Astrocyte (in vitro differentiated cells and primary cell): ENCODE measurements around the gene GET4.

Source experiments
- EZH2 ChIP-seq: IDR thresholded peaks from 2 replicates; pipeline ENCODE4 v1.6.1; 2012; ENCODE audit warnings: mild to moderate bottlenecking, low read length, inconsistent platforms; ENCODE audit not compliant: insufficient read depth
- TF ChIP-seq, protein P1 (sequence below): IDR thresholded peaks from 2 replicates; pipeline ENCODE4 v1.5.1; 2011; ENCODE audit warnings: low read depth, mild to moderate bottlenecking, inconsistent platforms, low read length, moderate library complexity; ENCODE audit not compliant: insufficient read depth

DNA sequence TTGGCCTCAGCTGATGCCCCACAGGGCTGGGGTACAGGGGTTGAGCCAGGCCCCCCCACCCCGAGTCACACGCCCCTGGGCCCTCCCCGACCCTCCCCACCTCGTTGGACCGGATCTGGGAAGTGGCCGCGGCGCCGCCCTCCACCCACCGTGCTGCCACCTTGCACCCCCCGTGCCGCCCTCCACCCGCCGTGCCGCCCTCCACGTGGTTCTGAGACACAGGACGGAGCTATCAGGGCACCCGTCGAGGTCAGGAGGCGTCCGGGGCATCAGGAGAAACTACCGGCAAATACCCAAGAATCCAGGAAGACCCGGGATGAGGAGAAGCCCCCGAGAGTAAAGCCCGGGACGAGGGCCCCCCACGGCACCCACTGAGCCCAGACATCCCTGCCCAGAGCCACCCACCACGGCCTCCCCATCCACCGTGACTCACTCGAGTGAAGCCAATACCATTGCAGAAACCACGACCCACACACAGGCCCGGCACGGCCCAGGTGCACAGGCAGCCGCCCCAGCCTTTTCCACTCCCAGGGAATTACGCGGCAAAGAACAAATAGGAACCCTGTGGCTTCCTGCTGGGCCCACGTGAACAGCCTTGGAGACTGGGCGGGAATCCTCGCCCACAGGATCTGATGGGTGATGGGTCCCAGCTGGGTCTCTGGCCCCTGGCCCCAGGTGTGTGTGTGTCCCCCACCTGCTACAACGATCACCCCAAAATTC is 44.2 kb downstream of the GET4 start:
- TF ChIP-seq, protein P1, sequence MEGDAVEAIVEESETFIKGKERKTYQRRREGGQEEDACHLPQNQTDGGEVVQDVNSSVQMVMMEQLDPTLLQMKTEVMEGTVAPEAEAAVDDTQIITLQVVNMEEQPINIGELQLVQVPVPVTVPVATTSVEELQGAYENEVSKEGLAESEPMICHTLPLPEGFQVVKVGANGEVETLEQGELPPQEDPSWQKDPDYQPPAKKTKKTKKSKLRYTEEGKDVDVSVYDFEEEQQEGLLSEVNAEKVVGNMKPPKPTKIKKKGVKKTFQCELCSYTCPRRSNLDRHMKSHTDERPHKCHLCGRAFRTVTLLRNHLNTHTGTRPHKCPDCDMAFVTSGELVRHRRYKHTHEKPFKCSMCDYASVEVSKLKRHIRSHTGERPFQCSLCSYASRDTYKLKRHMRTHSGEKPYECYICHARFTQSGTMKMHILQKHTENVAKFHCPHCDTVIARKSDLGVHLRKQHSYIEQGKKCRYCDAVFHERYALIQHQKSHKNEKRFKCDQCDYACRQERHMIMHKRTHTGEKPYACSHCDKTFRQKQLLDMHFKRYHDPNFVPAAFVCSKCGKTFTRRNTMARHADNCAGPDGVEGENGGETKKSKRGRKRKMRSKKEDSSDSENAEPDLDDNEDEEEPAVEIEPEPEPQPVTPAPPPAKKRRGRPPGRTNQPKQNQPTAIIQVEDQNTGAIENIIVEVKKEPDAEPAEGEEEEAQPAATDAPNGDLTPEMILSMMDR, result no peak
- no peak for TF ChIP-seq EZH2
